HG03457 (cell line): Measurements from ENCODE around the gene KAT7.

Experiments used
- ATAC-seq: cut with Tn5 transposase; IDR thresholded peaks from one replicate; pipeline ENCODE4 v1.9.1; 2021; ENCODE audit warnings: moderate number of reproducible peaks; ENCODE audit not compliant: unreplicated experiment

Gene KAT7

GRCh38 chr17:49866882-49867413 lies 78.5 kb downstream of the KAT7 start:
- ATAC-seq, result no peak

- ATAC-seq, result no peak
These were observed 80.5 kb downstream of the KAT7 start for GRCh38 chr17:49869038-49869374.

- no peak for ATAC-seq
These were observed 81.8 kb downstream of the KAT7 start for GRCh38 chr17:49870298-49870697.

GRCh38 chr17:49871211-49871610 lies 82.7 kb downstream of the KAT7 start:
- ATAC-seq, result no peak

GRCh38 chr17:49872754-49873377 lies 84.4 kb downstream of the KAT7 start:
- ATAC-seq, result no peak

- no peak for ATAC-seq
These were observed 85.0 kb downstream of the KAT7 start for GRCh38 chr17:49873466-49873865.

GRCh38 chr17:49873926-49874325 lies 85.4 kb downstream of the KAT7 start:
- no peak for ATAC-seq

- no peak for ATAC-seq
These were observed 86.4 kb downstream of the KAT7 start for GRCh38 chr17:49874911-49875310.

- ATAC-seq, result no peak
These were observed 87.2 kb downstream of the KAT7 start for GRCh38 chr17:49875685-49876084.

- no peak for ATAC-seq
These were observed 90.7 kb downstream of the KAT7 start for GRCh38 chr17:49878931-49879904.

- ATAC-seq, result no peak
These were observed 92.0 kb downstream of the KAT7 start for GRCh38 chr17:49880291-49881053.

- no peak for ATAC-seq
These were observed 92.5 kb downstream of the KAT7 start for GRCh38 chr17:49881054-49881402.

GRCh38 chr17:49882434-49882833 lies 94.0 kb downstream of the KAT7 start:
- ATAC-seq, result no peak
